GM21529 (cell line): ENCODE measurements around the gene CAV1.

Experiments
- ATAC-seq: cut with Tn5 transposase; IDR thresholded peaks from one replicate; pipeline ENCODE4 v1.9.1; 2021; ENCODE audit not compliant: unreplicated experiment

The CAV1 gene

GRCh38 chr7:116553168-116553964, 28.5 kb downstream of the CAV1 start:
- ATAC-seq, result no peak

GRCh38 chr7:116554436-116554835, 29.6 kb downstream of the CAV1 start:
- no peak for ATAC-seq

- no peak for ATAC-seq
Measured at GRCh38 chr7:116554911-116555310, 30.1 kb downstream of the CAV1 start.

- no peak for ATAC-seq
Measured at GRCh38 chr7:116557066-116557585, 32.3 kb downstream of the CAV1 start.

- ATAC-seq, result no peak
Measured at GRCh38 chr7:116557901-116558300, 33.1 kb downstream of the CAV1 start.

- no peak for ATAC-seq
Measured at GRCh38 chr7:116560021-116560970, 35.5 kb downstream of the CAV1 start.

- no peak for ATAC-seq
Measured at GRCh38 chr7:116561697-116562483, 37.1 kb downstream of the CAV1 start.

GRCh38 chr7:116562529-116563121, 37.8 kb downstream of the CAV1 start:
- no peak for ATAC-seq

- ATAC-seq, result no peak
Measured at GRCh38 chr7:116565981-116566380, 41.1 kb downstream of the CAV1 start.

- no peak for ATAC-seq
Measured at GRCh38 chr7:116566666-116567065, 41.8 kb downstream of the CAV1 start.

GRCh38 chr7:116569737-116570136, 44.9 kb downstream of the CAV1 start:
- no peak for ATAC-seq

GRCh38 chr7:116570306-116570705, 45.5 kb downstream of the CAV1 start:
- no peak for ATAC-seq

- ATAC-seq, result no peak
Measured at GRCh38 chr7:116571037-116571436, 46.2 kb downstream of the CAV1 start.

- ATAC-seq, result no peak
Measured at GRCh38 chr7:116571552-116571951, 46.7 kb downstream of the CAV1 start.

- ATAC-seq, result no peak
Measured at GRCh38 chr7:116572036-116572435, 47.2 kb downstream of the CAV1 start.

- ATAC-seq, result no peak
Measured at GRCh38 chr7:116573541-116573940, 48.7 kb downstream of the CAV1 start.

- ATAC-seq, result peak; percentile 37
Measured at GRCh38 chr7:116574025-116574822, 49.4 kb downstream of the CAV1 start.

GRCh38 chr7:116575853-116576252, 51.0 kb downstream of the CAV1 start:
- no peak for ATAC-seq
